GM18505 (cell line): ENCODE results near the gene PDRG1.
"Not testable (repeated sequence)": the region's sequence is repeated elsewhere in the genome, so short reads cannot be mapped to it uniquely, and the experiment has no call there.

ENCODE experiments used
- ATAC-seq: cut with Tn5 transposase; IDR thresholded peaks from one replicate; pipeline ENCODE4 v1.9.1; 2021; ENCODE audit not compliant: unreplicated experiment
- POLR2A ChIP-seq: IDR thresholded peaks from 4 replicates; pipeline ENCODE4 v1.6.1; 2011; ENCODE audit warnings: borderline replicate concordance; ENCODE audit not compliant: insufficient read depth, insufficient read length; ENCODE audit errors: extremely low read depth

PDRG1 gene

GRCh38 chr20:31925631-31926030, 26.2 kb downstream of the PDRG1 start:
- no peak for ATAC-seq
- no peak for TF ChIP-seq POLR2A

GRCh38 chr20:31924561-31924960, 27.3 kb downstream of the PDRG1 start:
- no peak for ATAC-seq
- no peak for TF ChIP-seq POLR2A

DNA sequence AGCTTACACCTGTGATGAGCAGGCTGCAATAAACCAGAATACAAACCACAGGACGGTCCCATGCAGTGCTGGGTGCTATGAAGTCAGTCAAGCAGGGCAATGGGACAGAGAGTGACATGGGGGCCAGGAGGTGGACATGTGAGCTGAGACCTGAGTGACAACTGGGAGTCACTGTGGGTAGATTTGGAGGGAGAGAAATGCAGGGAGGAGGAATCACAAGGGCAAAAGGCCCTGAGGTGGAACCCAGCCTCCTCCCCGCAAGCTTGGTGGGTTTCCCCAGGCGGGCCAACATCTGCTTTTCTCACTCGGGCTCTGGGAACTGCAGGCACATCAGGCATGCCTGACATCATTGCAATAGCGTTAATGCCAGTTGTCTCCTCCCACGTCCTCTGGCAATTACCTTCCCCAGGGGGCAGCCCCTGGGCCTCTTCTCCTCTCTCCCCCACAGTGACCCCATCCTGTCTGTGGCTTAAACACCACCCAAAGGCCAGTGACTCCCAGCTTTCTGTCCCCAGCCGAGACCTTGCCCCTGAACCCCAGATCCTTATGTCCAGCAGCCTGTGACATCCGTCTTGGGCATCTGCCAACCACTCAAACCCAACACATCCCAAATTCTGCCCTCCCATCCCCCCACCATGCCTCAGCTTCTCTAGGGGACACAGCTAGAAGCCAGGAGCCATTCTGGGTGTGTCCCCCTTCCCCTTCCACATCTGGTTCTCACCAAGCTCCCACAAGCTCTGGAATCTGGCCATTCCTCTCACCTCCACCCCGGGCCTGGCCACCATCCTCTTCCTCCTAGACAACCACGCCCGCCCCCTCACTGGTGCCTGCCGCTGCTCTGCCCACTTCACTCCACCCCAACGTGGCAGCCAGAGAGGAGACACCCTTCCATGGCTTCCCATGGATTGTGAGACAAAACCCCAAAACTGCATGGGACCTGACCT, 28.2 kb downstream of the PDRG1 start:
- no peak for TF ChIP-seq POLR2A
- no peak for ATAC-seq

- TF ChIP-seq POLR2A, result no peak
- ATAC-seq, result no peak
Observed at GRCh38 chr20:31922588-31922987, 29.3 kb downstream of the PDRG1 start.

DNA sequence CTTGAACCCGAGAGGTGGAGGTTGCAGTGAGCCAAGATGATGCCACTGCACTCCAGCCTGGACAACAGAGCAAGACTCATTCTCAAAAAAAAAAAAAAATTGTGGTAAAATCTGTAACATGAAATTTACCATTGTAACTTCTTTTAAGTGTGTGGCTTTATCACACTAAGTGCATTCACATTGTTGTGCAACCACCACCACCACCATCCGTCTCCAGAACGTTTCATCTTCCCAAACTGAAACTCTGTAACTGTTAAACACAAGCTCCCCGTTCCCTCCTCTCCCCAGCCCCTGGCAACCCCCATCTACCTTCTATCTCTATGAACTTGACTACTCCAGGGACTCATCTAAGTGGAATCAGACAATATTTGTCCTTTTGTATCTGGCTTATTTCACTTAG, 29.7 kb downstream of the PDRG1 start:
- ATAC-seq, result no peak

GRCh38 chr20:31921480-31921879, 30.4 kb downstream of the PDRG1 start:
- ATAC-seq, result not testable (repeated sequence)

More for the DNA sequence above, 29.7 kb downstream of the PDRG1 start:
- TF ChIP-seq POLR2A, result no peak

- TF ChIP-seq POLR2A, result no peak
- no peak for ATAC-seq
Observed at GRCh38 chr20:31920275-31920855, 31.5 kb downstream of the PDRG1 start.

GRCh38 chr20:31919410-31920155, 32.3 kb downstream of the PDRG1 start:
- no peak for ATAC-seq
- TF ChIP-seq POLR2A, result no peak

GRCh38 chr20:31918466-31919105, 33.3 kb downstream of the PDRG1 start:
- no peak for ATAC-seq

GRCh38 chr20:31917962-31918412, 33.9 kb downstream of the PDRG1 start:
- not testable (repeated sequence) for ATAC-seq

More at GRCh38 chr20:31918466-31919105, 33.3 kb downstream of the PDRG1 start:
- TF ChIP-seq POLR2A, result no peak

DNA sequence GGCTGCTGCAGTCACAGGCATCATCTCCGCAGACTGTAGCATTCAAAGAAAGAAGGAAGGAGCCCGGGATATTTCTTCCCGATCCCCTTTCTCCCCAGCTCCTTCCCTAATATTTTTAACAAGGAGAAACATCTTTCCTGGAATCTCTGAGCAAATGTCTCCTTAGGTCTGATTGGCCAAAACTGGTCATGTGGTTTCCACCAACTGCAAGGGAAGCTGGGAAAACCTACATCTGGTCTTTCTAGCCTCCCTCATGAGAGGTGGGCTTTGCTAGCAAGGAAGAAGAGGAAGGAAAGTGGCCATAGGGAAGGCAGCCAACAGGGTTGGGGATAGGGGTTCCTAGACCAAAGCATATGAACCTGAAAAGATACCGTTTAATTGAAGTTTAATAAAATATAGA, 35.1 kb downstream of the PDRG1 start:
- no peak for ATAC-seq

GRCh38 chr20:31915491-31916280, 36.2 kb downstream of the PDRG1 start:
- no peak for TF ChIP-seq POLR2A
- ATAC-seq, result no peak

More for the DNA sequence above, 35.1 kb downstream of the PDRG1 start:
- TF ChIP-seq POLR2A, result no peak
